ENCODE results near the gene FNDC3A.

Gene FNDC3A

DNA sequence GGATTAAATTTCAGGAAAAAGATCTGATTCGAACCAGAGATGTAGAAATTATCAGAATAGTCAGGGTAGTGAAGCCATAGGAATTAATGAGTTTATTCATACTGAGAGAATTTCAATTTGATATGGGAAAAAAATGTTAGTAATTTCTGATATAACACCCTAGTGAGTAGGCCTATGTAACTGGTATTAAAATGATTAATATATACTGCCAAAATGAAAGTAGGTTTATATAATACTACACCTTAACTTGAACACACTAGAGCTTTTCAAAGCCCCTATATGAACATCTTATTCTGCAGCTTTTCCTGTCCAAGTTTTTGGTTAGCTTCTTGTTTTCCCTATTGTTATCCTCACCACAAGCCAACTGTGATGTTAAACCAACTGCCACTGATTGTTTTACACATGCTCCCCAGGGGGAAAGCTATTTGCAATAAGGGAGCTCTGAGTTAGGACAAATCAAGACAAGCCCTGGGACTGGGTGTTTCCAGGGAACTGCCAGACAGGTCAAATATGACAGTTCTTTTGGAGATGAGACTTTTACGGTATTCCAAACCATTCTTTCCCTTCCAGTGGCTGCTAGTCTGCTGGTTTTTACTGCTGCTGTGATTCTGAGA, 45.3 kb downstream of the FNDC3A start:
- TF ChIP-seq, protein P1, sequence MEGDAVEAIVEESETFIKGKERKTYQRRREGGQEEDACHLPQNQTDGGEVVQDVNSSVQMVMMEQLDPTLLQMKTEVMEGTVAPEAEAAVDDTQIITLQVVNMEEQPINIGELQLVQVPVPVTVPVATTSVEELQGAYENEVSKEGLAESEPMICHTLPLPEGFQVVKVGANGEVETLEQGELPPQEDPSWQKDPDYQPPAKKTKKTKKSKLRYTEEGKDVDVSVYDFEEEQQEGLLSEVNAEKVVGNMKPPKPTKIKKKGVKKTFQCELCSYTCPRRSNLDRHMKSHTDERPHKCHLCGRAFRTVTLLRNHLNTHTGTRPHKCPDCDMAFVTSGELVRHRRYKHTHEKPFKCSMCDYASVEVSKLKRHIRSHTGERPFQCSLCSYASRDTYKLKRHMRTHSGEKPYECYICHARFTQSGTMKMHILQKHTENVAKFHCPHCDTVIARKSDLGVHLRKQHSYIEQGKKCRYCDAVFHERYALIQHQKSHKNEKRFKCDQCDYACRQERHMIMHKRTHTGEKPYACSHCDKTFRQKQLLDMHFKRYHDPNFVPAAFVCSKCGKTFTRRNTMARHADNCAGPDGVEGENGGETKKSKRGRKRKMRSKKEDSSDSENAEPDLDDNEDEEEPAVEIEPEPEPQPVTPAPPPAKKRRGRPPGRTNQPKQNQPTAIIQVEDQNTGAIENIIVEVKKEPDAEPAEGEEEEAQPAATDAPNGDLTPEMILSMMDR (conservative IDR thresholded peaks at IDR 0.05; ENCODE audit: low read depth, low read length), result no peak
- no peak overlapping the region for H3K4me3 ChIP-seq (IDR thresholded peaks at IDR 0.05; ENCODE audit: insufficient read depth, low read depth, low read length)
- H3K79me2 ChIP-seq (ENCODE audit: insufficient read depth, low read depth), result 0 out of 2 replicates have a peak, but pooled peaks cover 4% of the 10 kb centered on the region
- no peak overlapping the region for H2AFZ ChIP-seq (ENCODE audit: low read depth)
- no peak overlapping the region for H3K9ac ChIP-seq
- peaks cover 3% of the 10 kb centered on the region for H3K4me1 ChIP-seq (ENCODE audit: low read depth, poor library complexity, severe bottlenecking)
- H3K27ac ChIP-seq, result no peak overlapping the region
- no peak overlapping the region for H3K4me2 ChIP-seq
- no peaks in the 10 kb centered on the region for H4K20me1 ChIP-seq (ENCODE audit: insufficient read depth)
- H3K36me3 ChIP-seq (ENCODE audit: insufficient read depth), result no peaks in the 10 kb centered on the region
- no peaks in the 10 kb centered on the region for H3K27me3 ChIP-seq (ENCODE audit: insufficient read depth, low read depth)

DNA sequence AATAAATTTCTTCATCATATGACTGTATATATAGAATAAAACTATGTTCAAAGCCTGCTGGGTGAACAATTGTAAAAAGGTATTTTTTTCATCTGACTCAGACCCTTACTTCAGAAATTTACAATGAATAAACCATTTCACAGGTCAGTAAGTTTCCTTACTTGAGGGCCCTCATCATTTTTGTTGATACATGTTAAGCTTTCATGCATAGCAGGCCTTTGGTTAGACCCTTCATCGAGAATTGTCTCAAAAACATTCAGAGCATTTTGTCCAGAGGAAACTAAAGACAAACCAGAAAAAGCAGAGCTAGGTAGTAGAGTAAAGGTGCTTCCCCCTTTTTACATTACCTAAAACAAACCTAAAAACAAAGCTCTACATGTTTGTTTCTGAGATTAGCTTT, 46.2 kb downstream of the FNDC3A start:
- 0 out of 2 replicates have a peak, but pooled peaks cover 4% of the 10 kb centered on the region for H3K79me2 ChIP-seq (ENCODE audit: insufficient read depth, low read depth)
- no peak overlapping the region for H3K9ac ChIP-seq
- H2AFZ ChIP-seq (ENCODE audit: low read depth), result no peak overlapping the region
- no peak overlapping the region for H3K27ac ChIP-seq
- H3K36me3 ChIP-seq (ENCODE audit: insufficient read depth), result no peaks in the 10 kb centered on the region
- peaks cover 10% of the 10 kb centered on the region for H3K4me1 ChIP-seq (ENCODE audit: low read depth, poor library complexity, severe bottlenecking)
- TF ChIP-seq, protein P1 (conservative IDR thresholded peaks at IDR 0.05; ENCODE audit: low read depth, low read length), result no peak
- no peaks in the 10 kb centered on the region for H3K27me3 ChIP-seq (ENCODE audit: insufficient read depth, low read depth)
- H4K20me1 ChIP-seq (ENCODE audit: insufficient read depth), result no peaks in the 10 kb centered on the region
- H3K4me3 ChIP-seq (IDR thresholded peaks at IDR 0.05; ENCODE audit: insufficient read depth, low read depth, low read length), result no peak overlapping the region
- H3K4me2 ChIP-seq, result no peak overlapping the region

DNA sequence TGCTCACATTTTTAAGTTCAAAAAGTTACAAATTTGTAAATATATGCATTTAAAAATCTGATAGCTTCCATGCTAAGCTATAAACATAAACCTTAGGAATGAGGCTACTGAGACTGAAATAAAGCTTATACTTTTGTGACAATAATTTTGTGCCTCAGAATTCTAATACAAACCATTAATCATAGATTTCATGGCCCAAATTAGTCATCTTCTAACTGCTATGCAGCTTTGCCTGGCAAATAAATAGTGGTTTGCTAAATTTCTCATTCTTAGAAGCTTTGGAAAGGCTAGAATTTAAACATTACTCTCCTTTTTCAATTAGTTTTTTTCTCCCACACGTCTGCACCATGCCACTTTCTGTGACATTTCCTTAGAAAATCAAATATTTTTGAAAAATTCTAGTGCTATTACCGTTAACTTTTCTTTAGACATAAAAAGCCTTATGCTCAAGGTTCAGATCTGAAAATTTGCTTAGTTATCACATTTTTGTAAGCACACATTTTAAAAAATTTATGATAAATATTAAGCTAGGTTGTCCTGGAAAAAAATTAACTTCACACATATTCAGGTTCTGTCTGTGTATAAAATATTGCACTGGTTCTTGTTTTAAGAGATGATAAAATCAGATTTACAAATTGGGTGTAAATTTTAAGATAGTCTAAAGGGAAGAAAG, 46.9 kb downstream of the FNDC3A start:
- TF ChIP-seq, protein P1 (conservative IDR thresholded peaks at IDR 0.05; ENCODE audit: low read depth, low read length), result no peak
- no peak overlapping the region for H2AFZ ChIP-seq (ENCODE audit: low read depth)
- no peak overlapping the region for H3K4me2 ChIP-seq
- H3K9ac ChIP-seq, result no peak overlapping the region
- no peak overlapping the region for H3K4me3 ChIP-seq (IDR thresholded peaks at IDR 0.05; ENCODE audit: insufficient read depth, low read depth, low read length)
- peaks cover 10% of the 10 kb centered on the region for H3K4me1 ChIP-seq (ENCODE audit: low read depth, poor library complexity, severe bottlenecking)
- no peaks in the 10 kb centered on the region for H3K27me3 ChIP-seq (ENCODE audit: insufficient read depth, low read depth)
- H3K27ac ChIP-seq, result no peak overlapping the region
- no peaks in the 10 kb centered on the region for H4K20me1 ChIP-seq (ENCODE audit: insufficient read depth)
- H3K79me2 ChIP-seq (ENCODE audit: insufficient read depth, low read depth), result 0 out of 2 replicates have a peak, but pooled peaks cover 4% of the 10 kb centered on the region
- H3K36me3 ChIP-seq (ENCODE audit: insufficient read depth), result no peaks in the 10 kb centered on the region

DNA sequence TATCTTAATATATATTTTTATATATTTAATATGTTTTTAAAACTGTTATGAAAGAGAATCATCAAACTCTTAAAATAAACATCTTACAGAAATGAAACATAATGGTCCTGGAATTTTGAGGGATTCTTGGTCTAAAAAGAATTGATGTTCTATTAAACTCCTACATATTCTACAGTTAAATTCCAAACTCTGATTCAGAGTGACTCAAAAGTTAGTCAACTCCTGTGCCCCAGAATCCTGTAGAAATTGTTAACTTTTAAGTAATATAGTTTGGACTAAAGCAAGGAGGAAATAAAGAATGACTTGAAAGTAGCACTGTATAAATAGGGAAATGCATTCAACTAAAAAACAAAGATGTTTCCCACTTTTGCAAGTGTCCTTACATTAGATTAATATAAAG, 47.7 kb downstream of the FNDC3A start:
- H3K4me2 ChIP-seq, result no peak overlapping the region

More for the DNA sequence above, 47.7 kb downstream of the FNDC3A start:
- Histone ChIP-seq H3K27ac (no peak overlapping the region), H3K36me3 (ENCODE audit: insufficient read depth) (no peaks in the 10 kb centered on the region), H3K4me1 (ENCODE audit: low read depth, poor library complexity, severe bottlenecking) (peaks cover 10% of the 10 kb centered on the region), H2AFZ (ENCODE audit: low read depth) (no peak overlapping the region), H3K27me3 (ENCODE audit: insufficient read depth, low read depth) (no peaks in the 10 kb centered on the region), H3K4me3 (IDR thresholded peaks at IDR 0.05; ENCODE audit: insufficient read depth, low read depth, low read length) (no peak overlapping the region), H4K20me1 (ENCODE audit: insufficient read depth) (no peaks in the 10 kb centered on the region), H3K79me2 (ENCODE audit: insufficient read depth, low read depth) (0 out of 2 replicates have a peak, but pooled peaks cover 4% of the 10 kb centered on the region), H3K9ac (no peak overlapping the region)
- TF ChIP-seq, protein P1 (conservative IDR thresholded peaks at IDR 0.05; ENCODE audit: low read depth, low read length), result no peak

All from KMS-11 (cell line).